ENCODE results near the gene GEMIN7.

GRCh38 chr19:45070214-45070613 is 8.8 kb upstream of the GEMIN7 start:
- no peak for TF ChIP-seq CTCF (conservative IDR thresholded peaks at IDR 0.05; ENCODE audit: low read depth in 2 of 2)
- no peak for TF ChIP-seq CREB1 (CRISPR knock-in tag; IDR thresholded peaks at IDR 0.05; ENCODE audit: low read depth)
- TF ChIP-seq JUNB (IDR thresholded peaks at IDR 0.05; ENCODE audit: unreplicated experiment), result no peak
- no peak for TF ChIP-seq REST (IDR thresholded peaks at IDR 0.05; ENCODE audit: unreplicated experiment)
- TF ChIP-seq POLR2AphosphoS5 (IDR thresholded peaks at IDR 0.05; ENCODE audit: low read depth), result no peak

Data from GM23338 (cell line).